Stomach (tissue), 4 donors: ENCODE results near the gene KRTAP10-1.

Experiments
- CTCF ChIP-seq, 7 experiments: fragments of 450-650 bp in 4 of 7; fragments of 200-600 bp in 3 of 7; sonication (generic) in 3 of 7; IDR thresholded peaks; one replicate each; pipeline ENCODE4 v1.5.1; 2016 to 2019; ENCODE audit warnings: antibody characterized with exemption in 7 of 7, control low read depth in 2 of 7, mild to moderate bottlenecking in 1 of 7
- EP300 ChIP-seq: sonication (generic); formaldehyde crosslinking; IDR thresholded peaks from one replicate; pipeline ENCODE4 v1.6.1; 2017; ENCODE audit warnings: antibody characterized with exemption
- POLR2A ChIP-seq, 4 donors: fragments of 450-650 bp; IDR thresholded peaks; one replicate each; pipeline ENCODE4 v1.6.1; 2016; ENCODE audit warnings: antibody characterized with exemption in 4 of 4, control low read depth in 2 of 4, mild to moderate bottlenecking in 1 of 4, moderate library complexity in 1 of 4
- POLR2AphosphoS5 ChIP-seq, 3 donors: sonication (generic); formaldehyde crosslinking; IDR thresholded peaks; one replicate each; pipeline ENCODE4 v1.6.1; 2016; ENCODE audit warnings: antibody characterized with exemption in 3 of 3

- no peak for TF ChIP-seq CTCF (IDR thresholded peaks at IDR 0.05)
- TF ChIP-seq EP300: no peak
- TF ChIP-seq POLR2AphosphoS5 (IDR thresholded peaks at IDR 0.05): no peak
- no peak for TF ChIP-seq POLR2A (IDR thresholded peaks at IDR 0.05)
Observed at GRCh38 chr21:44512496-44513388, 27.3 kb downstream of the KRTAP10-1 start.
